ENCODE results near the gene PTPRG. TPM values are rescaled to one million over a fixed set of nuclear protein-coding genes. Genes with fewer than 3 reads are reported as not detected.

PTPRG gene
- total and polyA plus RNA-seq, 2 of the 13 experiments (the other 11 are each of a cell fraction or from before 2014, with no cell fraction given): 8.0 to 25.3 TPM

GRCh38 chr3:61848885-61849284 lies 287.5 kb downstream of the PTPRG start:
- DNase-seq (ENCODE audit: low spot score): no peak
- no peaks in the 10 kb centered on the region for H3K36me3 ChIP-seq (replicated peaks in 1 of 2; ENCODE audit: control insufficient read depth in 1 of 2, insufficient read depth in 2 of 2, low read length in 2 of 2)
- no peak overlapping the region for H2AFZ ChIP-seq (ENCODE audit: low read length)
- POLR2A ChIA-PET: interaction anchor here (1.1 kb wide), 1 partner anchor 288 kb away, joined by 3 read pairs; the partner anchor contains the start of gene PTPRG
- peaks cover 25% of the 10 kb centered on the region for H3K4me1 ChIP-seq (ENCODE audit: insufficient read depth, low read length)
- H3K27ac ChIP-seq (ENCODE audit: extremely low read length, insufficient read depth, low read length): no peak overlapping the region
- no peaks in the 10 kb centered on the region for H3K27me3 ChIP-seq (ENCODE audit: control insufficient read depth in 1 of 2, insufficient read depth in 2 of 2, low read length in 2 of 2)
- no TSS peak for BruUV-seq (replicated peaks)
- no peak overlapping the region for H3K4me3 ChIP-seq (replicated peaks in 1 of 3; ENCODE audit: insufficient read depth in 1 of 3, low read depth in 2 of 3, low read length in 3 of 3)
- H3K9me3 ChIP-seq (ENCODE audit: low read length): no peaks in the 10 kb centered on the region
- CTCF ChIA-PET (ENCODE audit: low intra/inter-chr PET ratio, low total read pairs): no interaction called here
- 84% methylated on average over 3 of the region's 3 CpGs for WGBS (ENCODE audit: low lambda C conversion rate)
- H3K4me2 ChIP-seq (ENCODE audit: low read depth, low read length): no peak overlapping the region
- intact Hi-C loops (cut with micrococcal nuclease; ENCODE audit: unreplicated experiment) (no loop called here), in situ Hi-C loops (cut with HindIII; ENCODE audit: extremely low pct_ligation_motif_present, low pct_unique_long_range_greater_than_20kb) (no loop called here)
- no peak overlapping the region for H3K9ac ChIP-seq (ENCODE audit: insufficient read depth, low read depth, low read length)
- H4K20me1 ChIP-seq (ENCODE audit: insufficient read depth, low read length): no peaks in the 10 kb centered on the region
- H3K79me2 ChIP-seq (ENCODE audit: insufficient read depth, low read length): peaks cover 2% of the 10 kb centered on the region
- FAIRE-seq: no peak
- TF ChIP-seq GRHL1 (CRISPR knock-in tag; conservative IDR thresholded peaks at IDR 0.05): no peak
- no peak for TF ChIP-seq KDM3A (CRISPR knock-in tag; IDR thresholded peaks at IDR 0.05; ENCODE audit: low read depth)
- no peak for TF ChIP-seq ZNF83 (CRISPR knock-in tag; IDR thresholded peaks at IDR 0.05; ENCODE audit: borderline replicate concordance)
- no peak for TF ChIP-seq ZNF274 (CRISPR knock-in tag; IDR thresholded peaks at IDR 0.05)
- no peak for TF ChIP-seq MLLT10 (CRISPR knock-in tag; IDR thresholded peaks at IDR 0.05)
- ATAC-seq: no peak

DNA sequence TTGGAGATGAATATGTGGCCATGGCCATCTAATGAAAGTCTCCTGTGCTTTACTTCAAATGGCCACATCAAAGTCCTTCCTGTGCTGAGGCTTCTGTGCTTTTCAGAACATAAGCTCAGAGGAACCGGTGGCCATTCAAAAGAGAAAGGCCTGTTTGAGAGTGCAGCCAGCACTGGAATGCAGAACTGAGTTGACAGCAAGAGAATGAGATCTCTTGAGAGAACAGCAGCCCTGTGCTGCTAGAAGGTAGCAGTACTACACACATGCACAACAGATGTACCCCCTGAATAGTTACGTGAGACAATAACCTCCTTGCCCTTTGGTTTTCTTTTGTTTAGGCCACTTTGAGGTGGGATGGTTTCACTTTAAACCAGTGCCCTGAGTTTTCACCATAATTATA lies 292.5 kb downstream of the PTPRG start:
- peaks cover 2% of the 10 kb centered on the region for H3K79me2 ChIP-seq (ENCODE audit: insufficient read depth, low read length)
- no peaks in the 10 kb centered on the region for H3K9me3 ChIP-seq (ENCODE audit: low read length)
- ChIA-PET POLR2A (no interaction called here), CTCF (ENCODE audit: low intra/inter-chr PET ratio, low total read pairs) (no interaction called here)
- BruUV-seq (replicated peaks): no TSS peak
- H2AFZ ChIP-seq (ENCODE audit: low read length): no peak overlapping the region
- ATAC-seq: no peak; the same call in 2 of the 3 replicates
- TF ChIP-seq ZNF615 (CRISPR knock-in tag; IDR thresholded peaks at IDR 0.05; ENCODE audit: borderline replicate concordance): no peak
- TF ChIP-seq MED1 (CRISPR knock-in tag; IDR thresholded peaks at IDR 0.05): no peak
- no peak overlapping the region for H3K9ac ChIP-seq (ENCODE audit: insufficient read depth, low read depth, low read length)
- intact Hi-C loops (cut with micrococcal nuclease; ENCODE audit: unreplicated experiment) (no loop called here), in situ Hi-C loops (cut with HindIII; ENCODE audit: extremely low pct_ligation_motif_present, low pct_unique_long_range_greater_than_20kb) (loop anchor here (25.0 kb wide), 1 partner anchor 333 kb away; no protein-coding TSS in a partner anchor)
- no peak overlapping the region for H3K4me2 ChIP-seq (ENCODE audit: low read depth, low read length)
- 96% methylated on average over 2 of the region's 2 CpGs for WGBS (ENCODE audit: low lambda C conversion rate)
- no peak overlapping the region for H3K4me3 ChIP-seq (replicated peaks in 1 of 3; ENCODE audit: insufficient read depth in 1 of 3, low read depth in 2 of 3, low read length in 3 of 3)
- no peak for DNase-seq (ENCODE audit: low spot score)
- no peaks in the 10 kb centered on the region for H4K20me1 ChIP-seq (ENCODE audit: insufficient read depth, low read length)
- H3K27me3 ChIP-seq (ENCODE audit: control insufficient read depth in 1 of 2, insufficient read depth in 2 of 2, low read length in 2 of 2): no peaks in the 10 kb centered on the region
- H3K36me3 ChIP-seq (replicated peaks in 1 of 2; ENCODE audit: control insufficient read depth in 1 of 2, insufficient read depth in 2 of 2, low read length in 2 of 2): no peaks in the 10 kb centered on the region
- FAIRE-seq: no peak
- peaks cover 13% of the 10 kb centered on the region for H3K4me1 ChIP-seq (ENCODE audit: insufficient read depth, low read length)
- H3K27ac ChIP-seq (ENCODE audit: extremely low read length, insufficient read depth, low read length): no peak overlapping the region

Measured in HepG2 (cell line).